HG03097 (cell line): ENCODE data around the gene CRIM1.
A peak's percentile ranks its signal among the peaks of the same experiment; 100 is the strongest.
"Not testable (repeated sequence)": the region's sequence is repeated elsewhere in the genome, so short reads cannot be mapped to it uniquely, and the experiment has no call there.

Source experiments
- ATAC-seq: cut with Tn5 transposase; IDR thresholded peaks from one replicate; pipeline ENCODE4 v1.9.1; 2021; ENCODE audit not compliant: unreplicated experiment, low FRiP score

Gene CRIM1

GRCh38 chr2:36351291-36351690 lies 4.3 kb upstream of the CRIM1 start:
- ATAC-seq: no peak

- no peak for ATAC-seq
Observed at GRCh38 chr2:36351736-36352349, 3.7 kb upstream of the CRIM1 start.

- no peak for ATAC-seq
Observed at GRCh38 chr2:36352701-36353100, 2.9 kb upstream of the CRIM1 start.

- no peak for ATAC-seq
Observed at GRCh38 chr2:36354811-36355150, 797 bp upstream of the CRIM1 start.

GRCh38 chr2:36355890-36356297 lies 316 bp downstream of the CRIM1 start:
- ATAC-seq: peak; percentile 13

- ATAC-seq: peak; percentile 4
Observed at GRCh38 chr2:36356298-36356989, 866 bp downstream of the CRIM1 start.

- ATAC-seq: peak; percentile 34
Observed at GRCh38 chr2:36356990-36357846, 1.6 kb downstream of the CRIM1 start.

- ATAC-seq: no peak
Observed at GRCh38 chr2:36357847-36358659, 2.5 kb downstream of the CRIM1 start.

GRCh38 chr2:36359067-36359466 lies 3.5 kb downstream of the CRIM1 start:
- no peak for ATAC-seq

GRCh38 chr2:36360063-36360462 lies 4.5 kb downstream of the CRIM1 start:
- ATAC-seq: no peak

GRCh38 chr2:36360834-36361233 lies 5.3 kb downstream of the CRIM1 start:
- no peak for ATAC-seq

- ATAC-seq: no peak
Observed at GRCh38 chr2:36361396-36361795, 5.8 kb downstream of the CRIM1 start.

- ATAC-seq: no peak
Observed at GRCh38 chr2:36362291-36362690, 6.7 kb downstream of the CRIM1 start.

GRCh38 chr2:36363085-36363484 lies 7.5 kb downstream of the CRIM1 start:
- not testable (repeated sequence) for ATAC-seq

- no peak for ATAC-seq
Observed at GRCh38 chr2:36366491-36367120, 11.0 kb downstream of the CRIM1 start.

- ATAC-seq: no peak
Observed at GRCh38 chr2:36367486-36367885, 11.9 kb downstream of the CRIM1 start.

GRCh38 chr2:36367895-36368353 lies 12.3 kb downstream of the CRIM1 start:
- ATAC-seq: no peak

- ATAC-seq: no peak
Observed at GRCh38 chr2:36368438-36368837, 12.9 kb downstream of the CRIM1 start.

- no peak for ATAC-seq
Observed at GRCh38 chr2:36369163-36369562, 13.6 kb downstream of the CRIM1 start.

GRCh38 chr2:36369716-36370115 lies 14.1 kb downstream of the CRIM1 start:
- no peak for ATAC-seq
